HG02610 (cell line): ENCODE data around the gene STARD5.
A peak's percentile ranks its signal among the peaks of the same experiment; 100 is the strongest.

Experiments
- ATAC-seq: cut with Tn5 transposase; IDR thresholded peaks from one replicate; pipeline ENCODE4 v1.9.1; 2021; ENCODE audit warnings: mild to moderate bottlenecking, moderate library complexity; ENCODE audit not compliant: unreplicated experiment

Gene STARD5

DNA sequence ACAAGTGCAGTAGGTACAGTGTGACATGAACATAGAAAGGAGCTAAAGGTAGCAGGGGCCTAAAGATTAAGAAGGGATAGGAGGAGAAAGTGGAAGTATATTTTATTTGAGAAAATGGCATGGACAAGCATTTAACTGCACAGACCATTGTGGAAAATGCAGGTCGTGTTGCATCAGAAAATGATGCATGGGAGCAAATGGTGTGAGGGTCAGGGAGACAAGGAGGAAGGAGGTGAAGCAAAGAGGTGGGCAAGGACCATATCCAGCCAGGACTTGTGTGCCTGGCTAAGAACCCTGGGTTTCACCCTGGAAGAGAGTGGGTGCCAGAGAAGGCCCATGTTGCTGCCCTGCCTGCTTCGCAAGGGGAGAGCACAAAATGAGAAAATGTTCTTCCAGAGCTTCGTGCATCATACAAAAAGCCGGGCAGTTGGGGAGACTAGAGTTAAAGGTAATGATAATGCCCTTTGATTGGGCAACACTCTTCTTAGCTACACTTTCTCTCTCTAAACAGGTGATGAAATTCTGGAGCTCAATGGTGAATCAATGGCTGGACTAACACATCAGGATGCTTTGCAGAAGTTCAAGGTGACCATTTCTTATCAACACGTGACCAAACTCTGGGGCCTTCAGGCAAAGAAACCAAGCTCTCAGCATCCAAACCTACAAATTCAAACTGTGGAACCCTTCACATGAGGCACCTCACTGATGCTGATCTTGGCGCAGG lies 45.5 kb downstream of the STARD5 start:
- no peak for ATAC-seq

DNA sequence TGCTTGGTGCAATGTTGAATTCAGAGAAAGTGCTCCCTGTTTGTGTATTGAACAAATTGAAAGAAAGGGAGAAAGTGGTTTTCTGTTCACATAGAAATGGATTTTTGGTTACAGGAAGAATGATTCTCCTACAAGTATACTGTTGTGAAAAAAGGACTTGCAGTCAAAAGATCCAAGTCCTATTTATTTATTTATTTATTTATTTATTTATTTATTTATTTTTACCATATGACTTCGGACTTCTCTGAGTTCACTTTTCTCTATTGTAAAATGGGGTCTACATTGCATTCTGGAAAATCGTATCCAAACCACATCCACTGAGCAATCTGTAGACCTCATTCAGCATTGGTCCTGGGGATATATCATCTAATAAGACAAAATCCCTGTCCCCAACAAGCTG lies 46.1 kb downstream of the STARD5 start:
- ATAC-seq: no peak

DNA sequence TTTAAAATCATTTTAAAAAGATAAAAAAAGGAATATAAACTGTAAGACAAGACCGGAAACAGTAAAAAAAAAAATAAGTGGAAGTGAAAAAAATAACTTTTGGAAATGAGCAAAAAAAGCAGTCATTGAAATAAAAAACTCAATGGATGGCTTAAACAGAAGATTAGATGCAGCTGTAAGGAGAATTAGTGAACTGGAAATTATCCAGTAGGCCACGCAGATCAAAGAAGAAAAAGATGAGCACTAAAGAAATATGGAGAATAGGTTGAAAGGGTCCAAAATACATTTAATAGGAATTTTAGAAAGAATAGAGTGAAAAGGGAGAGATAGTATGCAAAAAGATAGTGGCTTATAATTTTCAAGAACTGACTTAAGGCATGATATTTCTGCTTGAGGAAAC lies 47.0 kb downstream of the STARD5 start:
- ATAC-seq: no peak

DNA sequence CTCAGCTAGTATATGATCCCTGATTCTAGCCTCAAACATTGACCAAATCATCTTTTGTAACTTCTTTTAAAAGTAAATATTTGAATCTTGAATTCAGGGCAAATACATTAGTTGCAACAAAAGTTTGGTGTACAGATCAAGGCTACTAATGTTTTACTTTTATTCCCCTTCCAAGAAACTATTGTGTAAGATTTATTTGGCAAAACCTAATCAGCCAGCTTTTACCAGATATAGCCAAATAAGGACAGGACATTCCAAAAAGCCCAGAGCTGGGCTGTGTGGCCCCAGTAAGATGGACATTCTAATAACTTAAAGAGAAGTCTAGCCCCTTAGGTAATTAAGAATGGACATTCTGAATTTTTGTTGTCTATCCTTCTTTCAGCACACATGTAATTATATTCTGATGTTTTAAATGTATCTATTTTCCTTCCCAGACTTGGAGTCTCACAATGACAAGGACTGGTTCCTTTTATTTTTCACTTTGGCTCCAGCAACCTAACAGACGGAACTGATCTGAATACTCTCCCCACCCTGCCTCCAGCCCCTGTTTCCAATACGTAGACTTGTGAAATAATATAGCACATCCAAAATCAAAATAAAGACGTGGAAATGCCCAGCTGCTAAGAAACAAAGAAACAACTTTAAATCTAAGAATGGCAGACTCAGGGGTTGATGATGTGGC lies 48.1 kb downstream of the STARD5 start:
- ATAC-seq: no peak

DNA sequence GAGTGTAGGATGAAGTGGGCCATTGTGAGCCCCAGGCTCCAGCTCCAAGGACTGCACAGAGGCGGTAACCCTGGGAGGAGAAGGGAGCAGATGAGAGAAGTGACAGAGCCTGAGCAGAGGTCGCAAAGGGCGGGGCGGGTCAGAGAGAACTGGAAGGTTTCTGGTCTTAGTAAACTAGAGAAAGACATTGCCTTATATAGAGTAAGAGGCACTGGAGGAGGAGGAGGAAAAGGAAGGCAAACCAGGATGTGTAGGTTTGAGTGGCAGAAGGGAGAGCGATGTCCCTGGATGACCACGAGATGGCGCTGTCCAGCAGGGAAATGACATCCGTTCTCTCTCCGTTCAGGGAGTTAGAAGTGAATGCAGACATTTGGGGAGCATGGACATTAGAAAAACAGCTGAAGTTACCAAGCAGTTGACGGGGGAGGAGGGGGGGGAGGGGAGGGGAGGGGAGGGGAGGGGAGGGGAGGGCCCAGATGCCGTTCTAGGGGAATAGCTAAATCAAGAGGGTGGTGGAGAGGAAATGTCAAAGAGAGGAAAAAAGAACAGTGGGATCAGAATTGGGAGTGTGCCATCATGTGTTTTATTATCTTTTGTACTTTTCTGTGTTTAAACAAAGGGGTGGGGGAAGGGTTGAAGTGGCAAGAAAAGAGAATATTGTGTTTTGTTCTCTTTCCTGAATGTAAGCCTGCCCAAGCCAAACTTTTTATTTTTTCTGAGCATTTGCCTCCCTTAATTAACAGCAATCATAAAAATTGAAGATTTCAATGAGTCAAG lies 48.8 kb downstream of the STARD5 start:
- peak; percentile 68 for ATAC-seq

DNA sequence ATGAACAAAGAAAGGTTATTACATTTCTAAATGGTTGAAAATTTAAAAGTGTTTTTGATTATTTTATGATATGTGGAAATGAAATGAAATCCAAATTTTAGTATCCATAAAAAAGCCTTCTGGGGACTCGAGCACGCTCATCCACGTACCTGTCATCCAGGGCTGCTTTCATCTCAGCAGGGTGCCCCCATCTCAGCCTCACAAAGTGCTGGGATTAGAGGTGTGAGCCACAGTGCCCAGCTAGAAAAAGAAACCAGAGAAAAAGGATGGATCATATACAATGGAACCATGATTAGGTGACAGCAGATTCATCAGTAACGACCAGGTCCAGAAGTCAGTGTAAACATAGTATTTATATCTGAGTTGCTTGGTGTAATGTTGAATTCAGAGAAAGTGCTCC lies 49.7 kb downstream of the STARD5 start:
- no peak for ATAC-seq

DNA sequence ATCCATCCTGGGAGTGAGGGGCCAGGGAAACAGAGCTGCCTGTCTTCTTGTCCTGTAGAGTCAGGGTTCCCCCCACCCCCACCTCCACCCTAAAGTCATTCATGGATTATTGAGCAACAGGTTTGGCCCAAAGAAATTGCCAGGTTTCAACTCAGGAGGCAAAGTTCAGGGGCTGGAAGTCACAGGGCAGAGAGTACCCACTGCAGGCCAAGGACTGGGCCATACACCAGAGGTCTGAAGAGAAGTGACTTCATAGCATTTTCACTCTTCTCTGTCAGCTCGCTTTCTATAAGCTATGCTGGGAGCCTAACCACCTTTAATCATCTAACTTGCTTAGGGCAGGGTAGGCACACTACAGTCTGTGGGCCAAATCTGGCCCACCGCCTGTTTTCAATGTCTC lies 50.1 kb downstream of the STARD5 start:
- ATAC-seq: no peak

DNA sequence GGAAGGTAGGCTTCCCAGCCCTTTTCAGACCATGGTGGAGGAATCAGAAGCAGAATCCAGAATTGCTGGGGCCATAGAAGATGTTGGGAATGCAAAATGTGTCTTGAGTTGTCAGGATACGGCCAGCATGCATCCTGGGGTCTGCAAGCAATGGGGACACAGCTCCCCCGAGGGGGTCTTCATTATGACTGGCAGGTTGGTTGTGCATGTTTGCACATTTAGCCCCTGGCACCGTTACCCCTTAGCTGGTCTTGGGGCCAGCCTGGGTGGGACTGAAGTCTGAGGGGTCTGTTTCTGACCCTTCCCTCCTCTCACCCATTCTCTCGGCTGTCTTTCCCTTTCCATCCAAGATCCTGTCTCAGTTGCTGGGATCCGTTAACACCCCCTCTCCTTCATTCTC lies 50.7 kb downstream of the STARD5 start:
- ATAC-seq: no peak

DNA sequence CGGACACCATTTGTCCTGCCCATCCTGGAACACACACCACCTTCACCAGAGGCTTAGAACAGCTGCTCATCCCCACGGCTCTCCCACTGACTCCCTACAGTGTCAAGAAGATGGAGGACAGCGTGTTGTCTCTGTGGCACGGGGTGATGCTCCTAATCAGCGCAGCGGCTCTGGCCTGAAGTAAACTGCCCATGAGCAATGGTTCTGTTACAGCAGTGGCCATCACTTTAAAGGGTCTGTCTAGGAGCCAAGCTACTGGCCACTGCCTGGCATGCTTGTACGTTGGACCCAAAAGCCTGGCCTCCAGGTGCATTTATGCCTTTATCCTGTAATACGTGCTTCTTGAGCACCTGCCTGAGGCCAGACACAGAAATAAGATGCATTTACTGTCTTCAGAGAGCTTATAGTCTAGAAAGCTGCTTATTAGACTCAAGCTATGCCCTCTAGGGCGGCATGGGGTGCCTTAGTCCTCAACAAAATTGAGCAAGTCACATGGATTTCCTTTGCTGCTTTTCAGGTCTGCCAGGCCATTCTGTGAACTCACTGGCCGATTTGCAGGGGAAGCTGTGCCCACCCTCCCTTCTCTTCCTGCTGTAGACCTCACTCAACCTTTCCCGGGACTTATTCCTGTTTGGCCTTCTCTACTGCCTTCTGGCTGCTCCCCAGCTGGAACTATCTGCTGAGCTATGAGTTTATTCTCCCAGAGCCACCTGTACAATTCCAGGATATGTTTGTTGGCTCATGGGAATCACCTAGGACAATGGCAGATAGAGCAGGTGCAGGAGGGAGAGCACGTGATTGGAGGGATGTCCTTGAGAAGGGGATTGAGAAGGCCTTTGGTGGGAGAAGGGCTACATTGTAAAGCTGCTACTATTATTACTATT lies 51.9 kb downstream of the STARD5 start:
- ATAC-seq: no peak

DNA sequence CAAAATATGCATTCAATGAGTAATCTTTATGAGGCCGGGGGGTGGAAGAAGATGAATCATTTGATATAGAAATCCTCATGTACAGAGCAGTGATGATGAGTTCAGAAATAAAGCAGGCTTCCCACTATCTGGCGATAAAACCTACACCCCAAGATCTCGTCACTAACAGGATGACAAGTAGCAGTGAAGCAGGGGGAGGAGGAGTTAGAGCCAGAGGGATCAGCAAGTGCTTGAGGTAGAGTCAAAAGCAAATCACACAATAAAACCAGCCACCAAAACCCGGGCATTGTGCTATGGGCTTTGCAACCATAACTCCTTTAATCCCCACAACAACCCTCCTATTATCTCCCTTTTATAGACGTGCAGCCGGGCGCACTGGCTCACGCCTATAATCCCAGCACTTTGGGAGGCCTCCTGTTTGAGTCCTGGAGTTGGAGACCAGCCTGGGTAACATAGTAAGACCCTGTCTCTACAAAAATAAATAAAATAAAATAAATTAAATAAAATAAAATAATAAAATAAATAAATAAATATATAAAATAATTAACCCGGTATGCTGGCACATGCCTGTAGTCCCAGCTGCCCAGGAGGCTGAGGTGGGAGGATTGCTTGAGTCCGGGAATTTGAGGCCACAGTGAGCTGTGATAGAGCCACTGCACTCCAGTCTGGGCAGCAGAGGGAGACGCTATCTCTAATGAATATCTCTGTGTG lies 53.0 kb downstream of the STARD5 start:
- no peak for ATAC-seq

DNA sequence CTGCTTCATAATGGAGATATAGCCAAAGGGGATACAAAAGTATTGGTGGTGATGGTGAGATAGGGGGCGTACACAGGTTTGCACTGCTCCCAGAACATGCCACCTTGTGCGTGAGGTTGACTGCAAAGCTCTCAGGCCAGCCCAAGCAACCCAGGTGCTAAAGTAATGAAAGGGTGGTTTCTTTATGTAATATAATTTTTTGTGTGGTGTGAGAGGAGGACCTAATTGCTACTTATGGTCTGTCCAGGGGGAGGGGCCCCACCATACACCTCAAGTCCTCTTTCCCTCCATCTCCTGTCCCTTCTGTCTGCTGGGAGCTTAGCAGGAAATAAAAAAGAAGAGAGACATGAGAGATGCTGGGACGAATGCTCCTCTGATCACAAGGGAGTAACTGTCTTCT lies 53.8 kb downstream of the STARD5 start:
- ATAC-seq: no peak

DNA sequence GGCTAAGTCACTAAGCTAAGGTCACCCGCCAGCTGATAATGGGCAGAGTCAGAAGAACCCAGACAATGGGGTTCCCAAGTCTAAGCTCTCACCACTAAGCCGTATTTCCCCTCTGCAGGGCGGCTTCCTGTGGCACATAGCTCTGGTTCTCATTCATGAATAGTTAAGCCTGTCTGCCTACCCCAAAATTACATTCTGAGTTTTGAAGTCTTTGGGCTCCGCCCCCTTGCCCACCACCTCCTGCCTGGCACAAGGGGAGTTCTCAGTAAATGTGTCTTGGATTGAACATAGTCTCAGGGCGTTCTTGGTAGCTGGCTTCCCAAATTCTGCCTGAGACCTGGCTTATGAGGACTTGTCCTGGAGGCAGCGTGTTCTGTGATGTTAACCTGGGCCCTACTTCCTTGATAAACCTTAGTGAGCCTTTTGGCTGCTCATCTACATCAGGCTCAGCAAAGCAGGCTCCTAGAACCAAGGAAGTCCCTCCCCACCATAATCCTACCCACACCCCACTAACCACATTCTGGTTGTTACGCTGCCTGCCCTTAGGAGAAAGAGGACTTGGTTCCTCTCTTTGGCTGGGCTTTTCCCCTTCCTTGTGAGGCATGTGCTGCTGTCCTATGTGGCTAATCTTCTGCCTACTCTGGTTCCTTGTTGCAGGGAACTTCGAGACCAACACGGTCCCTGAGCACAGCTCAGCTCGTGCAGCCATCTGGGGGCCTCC lies 54.9 kb downstream of the STARD5 start:
- no peak for ATAC-seq

DNA sequence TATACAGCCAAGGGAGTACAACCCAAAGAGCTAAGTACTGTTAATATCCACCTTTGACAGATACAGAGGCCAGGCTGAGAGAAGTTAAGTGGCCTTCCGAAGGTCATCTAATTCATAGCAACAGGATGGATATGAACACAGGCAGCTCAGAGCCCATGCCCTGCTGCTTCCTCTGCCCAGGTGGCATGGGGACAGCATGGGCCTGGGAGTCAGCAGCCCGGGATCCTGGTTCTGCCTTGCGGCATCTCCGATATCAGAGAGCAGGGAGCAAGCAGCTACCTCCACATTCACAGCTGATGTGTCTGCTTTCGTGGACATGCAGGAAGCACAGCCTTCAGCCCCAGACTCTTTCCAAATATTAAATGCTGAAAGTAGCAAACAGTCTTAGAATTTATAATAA lies 55.6 kb downstream of the STARD5 start:
- no peak for ATAC-seq

DNA sequence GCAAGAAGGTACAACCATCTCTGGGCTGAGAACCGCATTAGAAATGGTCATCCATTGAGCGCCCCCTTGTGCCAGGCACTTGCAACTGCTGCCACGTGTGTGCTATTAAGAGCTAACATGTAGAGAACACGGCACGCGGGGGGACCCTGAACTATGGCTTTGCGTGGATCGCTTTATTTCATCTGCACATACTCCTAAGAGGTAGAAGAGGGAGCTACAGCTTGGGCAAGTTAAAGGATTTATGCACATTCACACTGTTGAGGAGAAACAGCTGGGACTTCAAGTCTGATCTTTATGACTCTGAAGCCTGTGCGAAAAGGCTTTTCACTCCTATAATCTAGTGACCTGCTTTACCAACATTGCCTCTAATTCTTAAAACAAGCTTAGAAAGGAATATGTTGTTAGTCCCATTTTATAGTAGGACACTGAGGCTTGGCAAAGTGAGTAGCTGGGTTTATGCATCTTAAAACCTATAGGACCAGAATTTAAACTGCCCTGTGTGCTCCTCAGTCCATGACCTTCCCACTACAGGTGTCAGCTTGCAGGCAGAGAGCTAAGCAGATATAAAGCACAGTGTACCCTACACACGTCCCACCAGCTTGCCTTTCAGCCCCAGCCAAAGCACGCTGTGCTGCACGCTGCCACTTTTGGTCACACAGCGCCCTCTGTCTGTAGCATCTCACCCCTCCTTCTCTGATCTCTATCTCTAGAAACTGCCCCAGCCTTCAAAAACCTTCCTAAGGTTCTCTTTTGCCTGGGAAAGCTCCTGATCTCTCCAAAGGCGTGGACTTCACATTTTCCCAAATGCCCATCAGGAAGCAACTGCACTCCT lies 57.8 kb downstream of the STARD5 start:
- ATAC-seq: peak; percentile 70

DNA sequence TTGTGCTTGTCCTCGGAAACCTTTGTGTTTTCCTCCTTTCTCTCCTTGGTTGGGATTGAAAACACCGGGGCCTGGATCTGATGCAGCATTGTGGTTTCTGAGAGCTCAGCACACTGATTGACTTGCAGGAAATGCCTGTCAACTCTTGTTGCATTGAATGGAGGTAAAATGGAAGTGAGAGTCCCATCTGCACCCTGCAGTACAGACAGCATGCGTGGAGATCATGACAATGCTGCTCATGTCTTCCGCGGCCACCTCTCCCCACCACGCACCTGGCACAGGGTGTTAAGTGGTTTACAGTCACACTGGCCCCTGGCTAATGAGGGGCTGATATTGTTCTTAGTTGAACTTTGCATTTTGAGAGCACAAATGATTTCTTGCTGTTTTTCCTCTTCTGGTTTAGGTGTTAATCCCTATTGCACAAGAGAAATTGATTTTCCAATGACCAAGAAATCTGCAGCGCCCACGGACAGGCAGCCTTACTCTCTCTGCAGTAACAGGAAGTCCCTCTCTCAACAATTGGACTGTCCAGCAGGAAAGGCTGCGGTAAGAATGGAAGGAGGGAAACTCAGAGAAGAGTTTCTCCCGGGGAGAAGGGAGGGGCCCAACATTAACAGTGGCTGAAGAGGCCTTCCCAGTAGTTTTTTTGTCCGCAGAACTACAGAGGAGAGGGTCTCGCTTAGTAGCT lies 58.5 kb downstream of the STARD5 start:
- ATAC-seq: no peak

DNA sequence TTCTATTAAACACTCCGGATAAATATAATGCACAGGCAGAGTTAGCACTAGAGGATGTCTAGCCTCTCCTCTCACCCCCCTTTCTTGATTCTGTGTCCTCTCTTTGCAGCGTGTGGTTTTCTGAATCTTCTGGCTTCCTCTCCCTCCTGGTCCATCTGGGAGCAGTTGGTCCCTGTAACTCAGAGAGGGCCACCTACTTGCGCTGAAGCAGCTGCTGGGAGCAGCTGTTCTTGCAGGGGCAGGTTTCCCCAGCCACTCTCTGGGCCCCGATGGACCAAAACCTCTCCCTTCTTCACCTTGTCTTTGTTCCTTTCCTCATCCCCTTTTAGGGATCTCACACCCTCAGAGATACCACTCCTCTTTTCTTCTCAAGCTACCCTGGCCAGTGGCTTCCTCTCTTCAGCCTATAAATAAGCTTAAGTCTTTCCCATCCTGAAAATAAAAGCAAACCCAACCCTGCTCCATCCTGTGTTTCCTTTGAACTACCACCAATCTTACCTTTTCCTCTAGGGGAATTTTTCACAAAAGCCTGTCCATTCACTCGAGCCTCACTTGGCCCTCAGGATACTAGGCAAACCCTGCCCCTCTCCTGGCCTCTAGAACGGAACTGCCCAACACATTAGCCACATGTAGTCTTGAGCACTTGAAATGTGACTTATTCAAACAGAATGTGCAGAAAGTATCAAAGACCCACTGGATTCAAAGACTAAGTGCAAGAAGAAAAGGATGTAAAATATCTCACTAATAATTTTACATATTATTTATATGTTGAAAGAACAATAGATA lies 59.7 kb downstream of the STARD5 start:
- no peak for ATAC-seq

DNA sequence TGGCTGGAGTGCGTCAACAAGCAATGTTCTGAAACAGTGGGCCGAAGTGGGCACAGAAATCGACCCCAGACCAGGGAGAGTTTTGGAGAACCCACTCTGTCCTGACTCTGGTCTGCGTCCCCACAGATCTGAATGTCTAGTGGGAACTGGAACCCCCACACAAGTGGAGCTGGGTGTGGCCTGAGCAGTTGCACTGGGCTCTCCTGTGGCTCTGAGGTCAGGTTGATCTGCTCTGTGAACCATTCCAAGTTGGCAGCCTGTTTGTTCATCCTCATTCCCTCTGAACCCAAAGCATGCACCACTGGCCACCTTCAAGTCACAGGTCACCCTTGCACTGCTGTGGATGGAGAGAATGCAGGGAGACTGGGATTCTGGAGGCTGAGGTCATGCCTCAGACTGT lies 60.5 kb downstream of the STARD5 start:
- ATAC-seq: no peak
